Measurements from ENCODE around the gene FCSK.

DNA sequence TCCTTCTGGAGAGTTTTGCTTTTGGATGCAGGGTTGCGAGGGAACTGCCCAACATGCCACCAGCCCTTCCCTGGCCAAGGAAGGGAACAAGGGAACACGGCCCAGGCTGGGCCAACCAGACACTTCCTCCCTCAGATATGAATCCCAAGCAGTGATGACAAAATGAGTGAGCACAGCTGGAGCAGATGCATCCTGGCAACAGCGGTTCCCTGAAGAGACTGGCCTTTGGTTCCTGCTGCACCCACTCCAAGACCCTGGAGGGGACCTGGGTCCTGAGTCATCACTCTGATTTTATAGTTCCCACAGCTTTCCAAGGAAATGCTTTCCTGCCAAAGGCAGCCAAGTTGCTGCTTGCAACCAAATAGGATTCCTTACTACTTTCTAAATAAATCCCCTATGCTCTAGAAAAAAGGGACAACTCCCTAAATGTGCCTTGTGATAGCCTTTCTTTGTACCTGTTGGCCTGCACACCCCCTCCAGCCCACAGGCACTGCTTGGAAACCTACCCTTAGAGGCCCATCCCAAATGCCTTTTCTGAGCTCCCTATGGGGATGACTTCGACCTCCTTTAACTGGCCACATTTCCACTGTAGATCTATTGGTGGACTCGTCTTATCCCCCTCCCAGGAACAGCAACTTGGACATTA, 20.8 kb upstream of the FCSK start:
- TF ChIP-seq, protein P1, sequence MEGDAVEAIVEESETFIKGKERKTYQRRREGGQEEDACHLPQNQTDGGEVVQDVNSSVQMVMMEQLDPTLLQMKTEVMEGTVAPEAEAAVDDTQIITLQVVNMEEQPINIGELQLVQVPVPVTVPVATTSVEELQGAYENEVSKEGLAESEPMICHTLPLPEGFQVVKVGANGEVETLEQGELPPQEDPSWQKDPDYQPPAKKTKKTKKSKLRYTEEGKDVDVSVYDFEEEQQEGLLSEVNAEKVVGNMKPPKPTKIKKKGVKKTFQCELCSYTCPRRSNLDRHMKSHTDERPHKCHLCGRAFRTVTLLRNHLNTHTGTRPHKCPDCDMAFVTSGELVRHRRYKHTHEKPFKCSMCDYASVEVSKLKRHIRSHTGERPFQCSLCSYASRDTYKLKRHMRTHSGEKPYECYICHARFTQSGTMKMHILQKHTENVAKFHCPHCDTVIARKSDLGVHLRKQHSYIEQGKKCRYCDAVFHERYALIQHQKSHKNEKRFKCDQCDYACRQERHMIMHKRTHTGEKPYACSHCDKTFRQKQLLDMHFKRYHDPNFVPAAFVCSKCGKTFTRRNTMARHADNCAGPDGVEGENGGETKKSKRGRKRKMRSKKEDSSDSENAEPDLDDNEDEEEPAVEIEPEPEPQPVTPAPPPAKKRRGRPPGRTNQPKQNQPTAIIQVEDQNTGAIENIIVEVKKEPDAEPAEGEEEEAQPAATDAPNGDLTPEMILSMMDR (IDR thresholded peaks at IDR 0.05), result no peak
- TF ChIP-seq POLR2A (IDR thresholded peaks at IDR 0.05), result no peak

All from uterus (tissue), 2 donors.